Measurements from ENCODE around the gene ERBB2.

Gene ERBB2

GRCh38 chr17:39699818-39700147, at the start of gene ERBB2:
TSS of gene ERBB2 (plus strand) at chr17:39700064. CDS start at chr17:39700239, 175 bp downstream.
- no peak for DNase-seq

GRCh38 chr17:39650121-39650579, 49.7 kb upstream of the ERBB2 start:
- no peak for DNase-seq

GRCh38 chr17:39651923-39652586, 47.8 kb upstream of the ERBB2 start:
- no peak for DNase-seq

- DNase-seq: no peak
Observed at GRCh38 chr17:39652587-39653315, 47.1 kb upstream of the ERBB2 start.

GRCh38 chr17:39653316-39653661, 46.6 kb upstream of the ERBB2 start:
- no peak for DNase-seq

GRCh38 chr17:39653662-39654331, 46.1 kb upstream of the ERBB2 start:
- no peak for DNase-seq

- DNase-seq: no peak
Observed at GRCh38 chr17:39655105-39655504, 44.8 kb upstream of the ERBB2 start.

GRCh38 chr17:39658346-39658745, 41.5 kb upstream of the ERBB2 start:
- DNase-seq: no peak

- DNase-seq: no peak
Observed at GRCh38 chr17:39658760-39659159, 41.1 kb upstream of the ERBB2 start.

- DNase-seq: no peak
Observed at GRCh38 chr17:39659279-39660010, 40.4 kb upstream of the ERBB2 start.

GRCh38 chr17:39660011-39660360, 39.9 kb upstream of the ERBB2 start:
- no peak for DNase-seq

- no peak for DNase-seq
Observed at GRCh38 chr17:39660397-39661385, 39.2 kb upstream of the ERBB2 start.

- no peak for DNase-seq
Observed at GRCh38 chr17:39661744-39662541, 37.9 kb upstream of the ERBB2 start.

GRCh38 chr17:39662551-39663339, 37.1 kb upstream of the ERBB2 start:
- DNase-seq: no peak

GRCh38 chr17:39663340-39663687, 36.5 kb upstream of the ERBB2 start:
- no peak for DNase-seq

- no peak for DNase-seq
Observed at GRCh38 chr17:39663688-39664580, 35.9 kb upstream of the ERBB2 start.

GRCh38 chr17:39664581-39665561, 35.0 kb upstream of the ERBB2 start, which contains the start of gene TCAP:
TSS of gene TCAP (plus strand) at chr17:39665349. CDS start at chr17:39665360, 11 bp downstream.
- no peak for DNase-seq

GRCh38 chr17:39665642-39666224, 34.1 kb upstream of the ERBB2 start:
- no peak for DNase-seq

All from GOT3 (cell line).